HG03103 (cell line): ENCODE data around the gene CNTNAP5.

ENCODE experiments used
- ATAC-seq: cut with Tn5 transposase; IDR thresholded peaks from one replicate; pipeline ENCODE4 v1.9.1; 2021; ENCODE audit warnings: low read depth; ENCODE audit not compliant: unreplicated experiment

CNTNAP5 gene

DNA sequence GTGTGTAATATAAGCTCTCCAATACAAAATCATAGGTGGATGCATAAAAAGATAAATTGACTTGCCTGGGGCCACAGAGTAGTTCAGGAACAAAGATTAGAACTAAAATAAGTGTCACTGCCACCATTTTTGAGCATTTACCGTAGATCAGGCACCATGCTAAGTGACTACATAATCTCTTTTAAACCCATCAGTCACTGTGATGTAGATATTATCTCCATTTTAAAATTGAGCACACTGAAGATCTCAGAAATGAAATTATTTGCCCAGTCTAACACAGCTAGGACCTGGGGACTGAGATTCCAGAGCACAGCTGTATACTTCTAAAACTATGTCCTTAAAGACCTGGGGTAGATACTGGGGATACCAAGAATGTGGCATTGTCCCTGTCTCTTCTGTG lies 737.3 kb downstream of the CNTNAP5 start:
- ATAC-seq: no peak

DNA sequence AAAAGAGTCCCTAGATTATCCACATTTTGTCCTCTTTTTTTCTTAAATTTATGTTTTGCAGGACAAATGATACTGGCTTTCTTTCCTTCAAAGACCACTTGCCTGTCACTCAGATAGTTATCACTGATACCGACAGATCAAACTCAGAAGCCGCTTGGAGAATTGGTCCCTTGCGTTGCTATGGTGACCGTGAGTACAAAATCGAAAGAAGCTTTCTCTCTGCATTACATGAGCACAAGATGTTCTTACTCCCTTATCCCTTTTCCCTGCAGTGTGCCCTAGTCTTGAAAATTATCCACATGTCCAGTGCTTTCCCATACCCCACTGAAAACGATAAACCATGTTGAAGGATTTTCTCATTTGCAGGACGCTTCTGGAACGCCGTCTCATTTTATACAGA lies 738.5 kb downstream of the CNTNAP5 start:
- ATAC-seq: no peak

DNA sequence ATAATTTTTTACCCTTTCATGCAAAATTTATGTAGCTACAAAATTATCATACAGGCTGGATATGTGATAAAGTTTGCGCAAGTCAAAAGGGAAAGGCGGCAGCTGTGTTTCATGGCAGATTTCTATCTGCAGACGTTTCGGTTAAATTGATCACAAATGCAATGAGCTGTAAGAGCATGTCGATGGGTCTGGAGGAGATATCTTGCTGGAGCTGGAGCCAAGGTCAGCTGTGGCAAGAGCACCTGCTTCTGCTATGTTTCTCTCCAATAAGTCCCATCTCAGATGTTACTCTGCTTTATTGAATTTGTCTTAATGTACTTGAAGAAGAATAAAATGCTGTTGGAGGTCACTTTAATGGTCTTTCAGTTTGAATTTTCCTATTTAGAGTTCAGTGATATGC lies 749.7 kb downstream of the CNTNAP5 start:
- no peak for ATAC-seq

DNA sequence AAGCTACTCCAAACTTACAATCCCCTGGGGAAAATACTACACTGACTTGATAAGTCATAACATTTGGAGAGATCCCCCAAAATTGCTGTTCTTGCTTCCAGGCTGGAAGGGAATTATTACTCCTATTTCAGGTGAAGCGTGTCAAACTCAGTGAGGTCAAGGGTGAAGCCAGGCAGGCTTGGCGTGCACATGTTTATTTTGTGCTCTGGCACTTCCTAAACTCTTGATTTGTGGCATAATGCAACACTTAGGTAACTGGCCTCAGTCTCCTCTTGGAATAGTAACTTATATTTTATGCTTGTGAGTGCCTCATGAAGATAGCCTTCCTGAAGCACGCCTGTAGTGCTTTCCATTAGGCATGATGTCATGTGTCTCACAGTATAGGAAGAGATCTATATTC lies 751.2 kb downstream of the CNTNAP5 start:
- ATAC-seq: no peak

DNA sequence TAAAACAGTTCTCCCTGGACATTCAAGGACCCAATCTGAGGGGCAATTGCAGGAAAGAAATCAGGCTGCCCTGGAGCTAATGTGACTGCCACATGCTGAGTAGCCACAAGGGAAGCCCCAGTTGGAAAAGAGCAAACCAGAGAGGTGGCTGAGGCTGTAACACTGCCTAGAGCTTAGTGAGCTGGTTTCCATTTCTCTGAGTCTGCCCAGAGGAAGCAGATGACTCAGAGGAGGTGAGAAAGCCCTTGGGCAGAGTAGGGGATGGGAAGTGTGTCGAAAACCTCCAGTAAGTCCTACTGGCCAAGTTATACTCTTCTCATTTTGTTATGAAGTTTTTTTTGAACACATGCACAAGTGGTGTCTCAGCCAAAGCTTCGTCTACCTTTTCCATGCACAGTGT lies 753.0 kb downstream of the CNTNAP5 start:
- no peak for ATAC-seq

DNA sequence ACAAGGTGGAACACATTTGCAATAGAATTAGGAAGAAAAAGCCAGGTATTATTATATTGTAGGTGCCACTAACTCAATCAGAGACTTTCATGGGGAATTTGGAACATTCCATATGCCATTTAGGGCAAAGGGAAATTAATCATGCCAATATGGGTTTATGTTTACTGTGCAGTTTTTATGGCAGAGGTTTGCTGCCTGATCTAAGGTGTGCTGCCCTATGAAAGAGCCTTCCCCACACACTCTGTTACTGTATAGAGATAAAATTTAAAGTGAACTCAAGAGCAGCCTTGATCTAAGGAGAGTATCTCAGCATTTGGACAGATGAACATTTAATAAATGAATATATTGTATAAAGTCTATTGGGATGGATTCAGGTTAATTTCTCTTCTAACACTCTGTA lies 771.6 kb downstream of the CNTNAP5 start:
- no peak for ATAC-seq

DNA sequence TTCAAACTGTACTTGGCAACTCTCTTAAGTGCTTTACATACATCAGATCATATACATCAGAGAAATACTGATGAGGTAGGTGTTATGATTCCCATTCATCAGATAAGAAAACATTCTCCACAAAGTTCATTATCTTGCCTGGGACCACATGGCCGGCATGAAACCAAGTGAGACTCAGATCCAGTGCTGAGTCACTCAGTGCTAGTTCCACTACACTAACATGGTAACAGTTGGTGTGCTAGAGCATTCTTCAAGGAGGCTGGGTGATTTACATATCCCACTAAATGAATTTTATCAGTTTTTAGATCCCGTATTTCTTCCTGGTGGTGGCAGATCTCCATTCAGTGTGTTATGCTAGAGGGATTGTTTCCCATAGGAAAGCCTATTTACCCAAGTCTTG lies 772.0 kb downstream of the CNTNAP5 start:
- no peak for ATAC-seq

DNA sequence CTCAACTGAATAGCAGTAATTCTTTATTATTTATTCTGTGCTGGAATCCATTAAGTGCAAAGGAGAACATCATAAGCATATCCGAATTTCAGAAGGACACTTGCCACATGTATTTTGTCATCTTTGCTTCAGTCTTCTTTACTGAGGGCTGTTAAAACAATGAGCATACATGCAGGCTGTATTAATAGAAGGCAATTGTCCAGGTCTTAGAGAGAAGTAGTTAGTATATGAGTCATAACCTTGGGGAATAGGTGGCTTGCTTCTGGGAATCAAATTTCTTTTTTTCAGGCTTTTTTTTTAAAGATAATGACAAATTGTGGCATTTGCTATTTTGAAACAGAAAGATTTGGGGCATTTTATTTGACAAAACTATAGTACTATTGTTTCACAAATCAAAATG lies 773.5 kb downstream of the CNTNAP5 start:
- ATAC-seq: no peak

DNA sequence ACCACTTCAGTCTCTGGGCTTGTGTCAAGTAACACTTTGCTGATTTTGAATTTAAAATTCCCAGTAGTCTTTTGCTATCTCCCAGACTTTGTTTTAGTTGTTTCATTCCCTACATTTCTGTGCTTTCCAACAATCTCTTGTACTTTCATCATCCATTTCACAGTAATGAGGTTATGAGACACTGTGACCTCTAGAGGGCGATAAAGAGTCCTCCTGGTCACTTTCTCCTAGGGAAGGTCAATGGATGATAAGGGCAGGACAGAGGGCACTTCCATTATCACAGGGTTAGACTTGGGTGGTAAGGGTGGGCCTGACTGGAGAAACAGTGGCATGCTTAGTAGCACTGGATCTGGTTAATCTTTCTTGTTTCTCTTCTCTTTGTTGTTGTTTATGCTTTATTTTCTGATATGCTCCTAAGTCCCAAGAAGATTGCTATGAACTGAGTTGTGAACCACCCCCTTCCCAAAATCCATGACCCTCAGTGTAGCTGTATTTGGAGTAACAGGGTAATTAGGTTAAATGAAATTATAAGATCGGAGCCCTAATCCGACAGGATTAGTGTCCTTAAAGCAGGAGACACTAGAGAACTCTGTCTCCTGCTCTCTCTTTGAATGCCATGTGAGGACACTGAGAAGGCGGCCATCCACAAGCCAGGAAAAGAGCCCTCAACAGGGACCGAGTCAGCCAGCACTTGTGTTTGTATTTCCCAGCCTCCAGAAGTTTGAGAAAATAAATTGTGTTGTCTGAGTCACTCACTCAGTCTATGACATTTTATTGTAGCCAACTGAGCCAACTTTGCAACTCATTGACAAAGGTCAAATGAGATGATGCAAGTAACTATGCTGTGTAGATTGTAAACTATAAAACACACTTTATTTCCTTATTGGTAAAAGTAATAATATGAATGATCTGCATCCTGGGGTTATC lies 779.2 kb downstream of the CNTNAP5 start:
- no peak for ATAC-seq

DNA sequence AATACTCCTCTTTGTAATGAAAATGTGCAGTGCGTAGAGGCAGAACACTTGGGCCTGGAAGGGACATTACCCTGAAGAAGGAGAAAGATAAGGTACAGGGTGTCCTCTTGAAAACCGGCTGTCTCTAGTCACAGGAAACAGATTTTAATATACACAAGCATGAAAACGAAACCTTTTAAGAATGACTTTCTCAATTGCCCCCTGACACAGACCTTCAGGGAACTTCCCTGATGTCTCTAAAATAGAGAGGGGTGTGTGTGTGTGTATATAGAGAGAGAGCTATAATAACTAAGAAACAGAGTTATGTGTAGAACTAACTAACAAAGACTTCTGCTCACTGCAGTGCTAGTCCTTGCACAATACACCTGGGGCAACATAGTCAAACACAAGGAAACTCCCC lies 780.0 kb downstream of the CNTNAP5 start:
- ATAC-seq: no peak

DNA sequence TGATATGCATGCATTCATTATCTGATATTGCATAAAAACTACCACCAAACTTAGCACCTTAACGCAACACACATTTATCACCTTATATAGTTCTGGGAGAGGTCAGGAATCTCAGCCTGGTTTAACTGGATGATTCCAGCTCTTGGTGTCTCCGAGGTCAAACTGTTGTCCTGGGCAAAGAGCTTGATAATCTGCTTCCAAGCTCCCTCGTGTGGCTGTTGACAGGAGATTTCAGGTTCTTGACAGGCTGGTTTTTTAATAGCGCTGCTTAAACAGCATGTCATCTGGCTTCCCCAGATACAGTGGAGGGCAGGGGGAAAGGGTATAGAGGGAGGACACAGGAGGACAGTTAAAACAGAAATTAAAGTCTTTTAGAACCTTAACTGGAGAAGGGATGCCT lies 785.0 kb downstream of the CNTNAP5 start:
- ATAC-seq: no peak

DNA sequence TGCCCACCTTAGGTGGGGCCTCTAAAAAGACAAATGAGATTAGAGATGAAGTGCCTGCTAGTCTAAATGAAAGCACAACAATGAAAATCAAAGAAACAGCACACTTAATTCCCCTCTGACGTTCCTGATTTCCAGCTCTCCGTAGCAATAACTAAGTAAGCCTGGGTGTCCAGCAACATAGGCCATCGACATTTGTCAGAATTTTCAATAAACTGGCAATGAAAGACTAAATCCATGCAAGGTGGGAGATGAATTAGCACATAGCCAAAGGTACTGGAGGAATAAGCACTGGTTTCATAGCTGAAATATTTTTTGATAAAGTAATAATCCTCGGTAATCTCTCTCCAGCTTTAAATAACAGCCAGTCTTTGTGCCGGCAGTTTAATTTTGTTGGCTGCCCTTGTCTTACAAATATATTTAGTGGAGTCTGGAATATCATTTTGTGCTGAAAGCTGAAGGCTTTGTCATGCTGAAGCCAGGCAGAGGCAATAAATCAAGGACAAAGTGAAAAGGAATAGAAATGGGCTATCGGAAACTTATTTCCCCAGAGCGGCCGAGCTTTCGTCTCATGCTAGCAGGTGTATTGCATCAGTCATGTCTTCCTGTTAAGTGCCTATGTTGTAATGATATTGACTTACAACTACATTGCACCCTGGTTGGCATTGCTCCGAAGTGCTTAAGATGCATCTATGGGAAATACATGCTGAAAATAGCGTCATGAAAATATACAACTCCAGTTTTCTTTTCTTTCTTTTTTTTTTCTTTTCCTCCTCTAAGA lies 790.1 kb downstream of the CNTNAP5 start:
- no peak for ATAC-seq

DNA sequence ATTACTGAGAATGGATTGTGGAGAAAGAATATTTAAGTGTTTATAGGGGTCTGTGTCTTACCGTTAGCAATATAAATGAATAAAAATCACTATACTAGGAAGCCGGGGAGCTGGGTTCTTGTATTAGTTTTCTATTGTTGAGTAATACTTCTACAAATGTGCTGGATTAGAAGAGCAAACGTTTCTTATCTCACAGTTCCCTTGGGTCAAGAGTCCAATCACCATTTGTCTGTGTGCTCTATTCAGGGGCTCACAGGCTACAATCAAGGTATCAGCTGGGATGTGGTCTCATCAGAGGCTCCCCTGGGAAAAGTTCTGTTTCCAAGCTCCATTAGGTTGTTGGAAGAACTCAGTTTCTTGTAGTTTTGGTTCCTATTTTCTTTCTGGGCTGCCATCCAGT lies 790.9 kb downstream of the CNTNAP5 start:
- ATAC-seq: no peak

DNA sequence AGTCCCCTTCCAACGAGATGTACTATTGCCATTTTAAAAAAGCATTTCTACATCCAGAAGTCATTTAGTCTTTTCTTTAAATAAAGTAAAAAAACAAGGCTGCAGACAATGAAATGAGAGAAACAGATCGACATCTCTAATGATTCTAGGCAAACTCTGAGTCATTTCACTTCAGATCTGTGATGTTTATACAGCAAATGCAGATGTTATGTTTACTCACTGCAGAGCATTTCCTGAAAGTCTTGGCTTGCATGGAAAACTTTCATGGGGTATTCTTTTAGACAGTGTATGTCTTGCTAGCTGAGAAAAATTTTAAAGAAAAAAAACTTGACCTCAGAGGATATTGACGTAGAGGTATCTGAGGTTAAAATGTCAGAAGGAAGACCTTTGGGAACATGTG lies 797.4 kb downstream of the CNTNAP5 start:
- ATAC-seq: no peak

DNA sequence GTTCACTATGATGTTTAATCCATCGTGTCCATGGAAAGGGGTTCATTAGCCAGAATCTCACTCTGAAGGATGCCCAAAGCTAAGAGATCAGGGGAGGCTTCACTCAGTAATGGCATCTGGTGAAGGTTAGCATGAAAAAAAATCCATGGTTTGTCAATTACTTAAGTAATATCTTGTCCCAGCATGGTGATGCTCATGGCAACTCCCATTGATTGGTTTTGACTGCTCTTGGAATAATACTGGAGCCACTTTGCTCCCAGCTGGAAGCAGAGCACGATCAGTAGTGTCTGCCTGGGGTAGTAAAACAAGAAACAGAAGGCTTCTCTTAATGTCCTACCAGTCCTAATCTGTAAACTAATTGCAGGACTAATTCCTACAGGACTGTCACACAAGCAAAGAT lies 799.4 kb downstream of the CNTNAP5 start:
- ATAC-seq: no peak

DNA sequence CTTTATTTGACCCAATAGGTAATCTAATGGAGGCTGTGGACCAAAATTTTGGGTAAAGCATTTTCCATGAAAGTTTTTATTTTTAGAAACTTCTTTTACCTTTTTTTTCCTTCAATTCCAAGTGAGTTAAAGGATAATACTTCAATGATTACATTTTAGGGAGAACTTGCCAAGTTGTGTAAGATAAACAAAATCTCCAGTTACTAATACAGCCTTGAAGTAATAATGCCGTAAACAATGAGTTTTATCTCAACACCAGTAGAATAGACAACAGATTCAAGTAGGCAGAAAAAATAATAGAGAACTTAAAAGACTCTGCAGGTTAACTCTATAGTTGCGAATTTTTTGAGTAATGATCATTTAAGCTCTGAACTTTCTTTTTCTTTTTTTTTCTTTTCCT lies 807.4 kb downstream of the CNTNAP5 start:
- ATAC-seq: no peak

DNA sequence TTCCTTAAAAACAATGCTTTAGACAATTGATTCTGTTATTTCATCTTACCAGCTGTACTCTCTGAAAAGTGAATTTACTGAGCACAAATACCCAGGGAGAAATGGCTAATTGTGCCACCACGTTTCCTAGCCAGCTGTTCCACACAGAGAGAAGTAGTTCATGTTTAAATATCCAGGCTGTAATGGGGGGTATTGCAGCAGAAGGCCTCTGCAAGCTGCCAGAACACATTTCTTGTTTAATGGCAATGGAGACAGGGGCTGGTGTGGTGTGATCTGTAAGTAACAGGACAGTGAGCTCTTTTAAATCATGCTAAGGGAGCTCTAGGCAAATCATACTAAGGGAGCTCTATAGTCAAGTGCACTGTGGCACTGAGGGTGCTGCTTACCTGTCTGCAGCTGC lies 809.2 kb downstream of the CNTNAP5 start:
- no peak for ATAC-seq

DNA sequence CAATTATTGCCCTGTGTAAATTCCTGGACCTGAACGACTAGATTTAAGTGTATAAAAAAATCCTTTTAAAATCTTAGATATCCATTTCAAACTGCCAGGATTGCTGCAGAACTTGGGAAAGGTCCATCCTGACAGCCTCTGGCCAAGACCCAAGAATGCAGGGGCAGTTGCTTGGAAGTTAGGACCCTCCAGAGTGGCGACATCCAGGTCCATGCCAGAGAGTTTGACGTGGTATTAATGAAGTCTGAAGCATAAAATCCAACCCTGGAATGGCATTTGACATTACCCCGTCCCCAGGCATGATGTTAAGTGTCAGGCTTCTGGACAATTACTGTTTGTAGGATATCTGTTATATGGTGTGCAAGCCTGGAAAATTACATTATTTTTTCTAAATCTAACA lies 810.2 kb downstream of the CNTNAP5 start:
- no peak for ATAC-seq

DNA sequence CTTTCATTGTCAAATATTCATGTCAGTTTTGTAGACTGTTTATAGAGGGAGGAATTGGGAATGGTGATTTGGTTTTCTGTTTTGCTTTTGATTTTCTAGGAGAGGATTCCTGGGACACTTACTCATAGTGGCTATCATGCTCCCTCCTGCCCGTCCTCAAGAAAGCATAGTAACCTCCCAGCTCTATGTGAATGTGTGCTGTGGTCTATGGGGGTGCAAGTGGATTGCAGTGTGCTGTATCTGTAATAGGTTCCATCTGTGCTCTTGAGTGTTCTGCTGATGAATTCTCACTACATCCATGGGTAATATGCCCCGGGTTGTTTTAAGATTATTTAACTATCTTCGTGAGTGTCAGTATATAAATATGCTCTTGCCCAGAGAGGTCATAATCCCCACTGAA lies 811.3 kb downstream of the CNTNAP5 start:
- no peak for ATAC-seq

DNA sequence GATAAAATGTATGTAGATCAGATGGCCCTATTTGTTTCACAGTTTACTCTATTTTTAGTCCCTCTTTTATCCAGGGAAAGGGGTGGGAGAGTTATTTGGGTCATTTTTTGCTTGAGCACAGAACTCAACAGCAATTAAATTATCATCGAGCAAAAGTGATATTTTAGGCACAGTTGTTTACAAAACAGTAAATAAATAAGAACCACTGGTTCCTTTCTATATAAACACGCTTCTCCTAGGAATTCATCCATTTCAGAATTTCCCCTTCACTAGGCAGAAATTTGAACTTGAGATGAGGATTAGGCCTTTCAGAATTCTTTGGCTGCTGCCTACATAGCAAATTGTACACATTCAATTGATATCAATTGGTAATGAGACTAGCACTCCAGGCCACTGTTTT lies 812.4 kb downstream of the CNTNAP5 start:
- no peak for ATAC-seq

DNA sequence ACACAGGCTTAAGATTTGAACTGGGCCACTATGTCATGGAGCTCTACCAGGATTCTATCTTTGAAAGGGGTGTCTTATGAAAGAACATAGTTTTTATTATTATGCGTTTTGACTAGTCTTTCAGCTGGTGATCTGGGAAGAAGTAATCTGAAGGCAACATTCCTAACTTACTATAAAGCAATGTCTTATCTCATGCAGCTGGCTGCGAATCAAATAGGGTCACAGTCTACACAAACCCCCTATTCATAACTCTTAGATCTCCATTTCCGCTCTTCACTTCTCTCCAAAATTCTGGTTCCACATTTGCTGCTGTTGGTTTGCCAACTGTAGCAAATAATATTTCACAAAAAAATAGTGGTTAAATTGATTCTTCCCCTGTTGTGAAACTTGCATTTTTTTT lies 813.3 kb downstream of the CNTNAP5 start:
- ATAC-seq: no peak

DNA sequence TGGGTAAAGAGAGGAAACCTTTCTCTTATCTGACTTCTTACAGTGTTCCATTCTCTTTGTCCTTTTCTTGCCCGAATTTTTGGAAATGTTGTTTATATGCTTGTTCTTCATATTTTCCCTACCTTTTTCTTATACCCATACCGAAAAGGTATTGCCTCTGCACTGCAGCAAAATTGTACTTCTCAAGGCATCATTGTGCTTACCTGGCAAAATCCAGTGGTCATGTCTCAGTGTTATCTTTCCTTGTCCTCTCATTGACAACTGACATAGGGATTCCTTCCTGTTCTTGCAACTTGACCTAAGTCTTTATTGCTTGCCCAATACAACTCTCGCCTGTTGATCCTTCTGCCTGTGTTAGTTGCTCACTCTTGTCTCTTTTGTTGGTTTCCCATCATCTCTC lies 842.2 kb downstream of the CNTNAP5 start:
- no peak for ATAC-seq
